Measurements from ENCODE around the gene ACOT9. TPM values are rescaled to one million over a fixed set of nuclear protein-coding genes. Genes with fewer than 3 reads are reported as not detected.

Gene ACOT9
- total RNA-seq, 5 donors from 2014 or later (not counting 1 experiment from before 2014, with no cell fraction given), result 15.0 to 22.1 (median 19.2) TPM

DNA sequence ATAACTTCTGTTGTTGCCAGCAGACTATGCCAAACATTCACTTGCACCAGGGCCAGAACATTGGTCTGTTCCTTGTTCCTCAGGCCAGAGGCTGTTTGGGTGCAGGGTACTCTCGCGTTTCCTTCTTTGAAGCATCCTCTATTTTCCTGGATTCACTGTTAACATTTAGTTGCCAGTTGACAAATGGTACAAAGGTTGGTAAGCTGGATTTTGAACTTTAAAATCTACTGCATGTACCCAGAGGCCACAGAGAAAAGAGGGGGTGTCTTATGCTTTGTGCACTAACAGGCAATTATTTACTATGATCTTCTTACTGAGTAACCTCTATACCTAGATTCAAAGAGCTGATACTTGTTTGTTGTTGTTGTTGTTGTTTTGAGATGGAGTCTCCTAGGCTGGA is 27.1 kb upstream of the ACOT9 start:
- Histone ChIP-seq H3K27me3 (replicated peaks in 1 of 2; ENCODE audit: control insufficient read depth in 2 of 2, extremely low read depth in 1 of 2, insufficient read depth in 2 of 2, low read length in 1 of 2) (no peaks in the 10 kb centered on the region), H3K9me3 (no peaks in the 10 kb centered on the region), H3K4me1 (ENCODE audit: control insufficient read depth in 1 of 2, extremely low read depth in 1 of 2, insufficient read depth in 2 of 2, low read length in 2 of 2) (peaks cover 0 to 15% of the 10 kb centered on the region in 2 experiments), H3K27ac (ENCODE audit: low read length) (no peak overlapping the region), H3K36me3 (ENCODE audit: control insufficient read depth in 2 of 2, extremely low read depth in 1 of 2, insufficient read depth in 1 of 2, low read length in 1 of 2) (no peaks in the 10 kb centered on the region), H3K4me3 (ENCODE audit: control insufficient read depth in 1 of 2, extremely low read depth in 1 of 2, low read length in 1 of 2) (no peak overlapping the region)
- Mint-ChIP-seq H3K27ac (no peak overlapping the region), H3K27me3 (no peaks in the 10 kb centered on the region), H3K4me3 (no peak overlapping the region), H3K36me3 (no peaks in the 10 kb centered on the region), H3K9me3 (no peaks in the 10 kb centered on the region), H3K4me1 (peaks cover 11 to 19% (median 13%) of the 10 kb centered on the region in 3 donors)
- POLR2A ChIA-PET, result interaction anchor here (0.6 kb wide), 2 partner anchors 14 kb away, joined by 3 to 8 read pairs; no protein-coding TSS in a partner anchor
- no peak for ATAC-seq (replicated peaks in 1 of 4)
- WGBS (ENCODE audit: insufficient coverage), result no CpG with 5 or more reads among the region's 2 CpGs
- no peak for DNase-seq
- CTCF ChIA-PET, result no interaction called here

DNA sequence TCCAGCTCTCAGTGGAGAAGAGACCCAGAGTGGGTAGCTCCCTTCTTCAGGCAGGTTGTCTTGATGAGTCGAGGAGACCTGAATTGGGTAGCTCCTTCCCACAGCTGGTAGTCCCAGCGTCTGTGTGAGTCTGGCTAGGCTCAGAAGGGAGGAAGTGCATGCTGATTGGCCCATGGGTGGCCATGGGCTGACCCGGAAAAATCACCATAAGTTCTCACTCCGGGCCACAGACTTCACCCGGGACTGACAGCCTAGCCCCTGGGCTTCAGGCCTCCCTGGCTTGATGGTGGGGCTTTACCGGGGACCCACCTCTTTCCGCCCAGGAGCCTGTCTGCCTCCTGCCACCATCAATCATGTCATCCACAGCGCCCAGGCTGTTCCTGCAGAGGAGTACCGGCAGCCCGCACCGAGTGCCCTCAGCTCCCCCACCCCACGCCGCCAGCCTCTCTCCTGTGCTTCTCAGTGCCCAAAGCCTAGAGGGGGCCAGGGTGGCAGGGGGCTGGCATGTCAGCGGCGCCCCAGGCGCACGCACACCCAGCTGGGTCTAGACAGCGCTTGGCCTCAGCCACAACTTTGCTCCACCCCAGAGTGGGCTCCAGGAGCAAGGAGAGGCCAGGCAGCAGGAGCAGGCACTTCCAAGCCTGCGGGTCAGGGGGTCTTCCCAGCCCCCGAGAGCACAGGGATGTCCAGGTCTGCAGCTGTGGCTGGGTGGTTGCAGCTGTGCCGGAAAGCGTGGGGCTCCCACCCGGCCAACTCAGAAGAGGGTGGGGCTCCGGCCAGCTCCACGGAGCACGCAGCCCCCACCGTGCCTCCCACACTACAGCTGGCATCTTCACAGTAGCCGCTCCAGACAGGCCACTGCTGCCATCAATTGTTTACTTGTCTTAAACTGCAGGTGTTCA is 23.8 kb upstream of the ACOT9 start:
- Mint-ChIP-seq H3K27ac (peak overlapping the region in 1 of 2 donors; percentile 72), H3K27me3 (no peaks in the 10 kb centered on the region), H3K9me3 (no peaks in the 10 kb centered on the region), H3K36me3 (no peaks in the 10 kb centered on the region), H3K4me1 (peaks cover 0 to 3% (median 0%) of the 10 kb centered on the region in 3 donors), H3K4me3 (peak overlapping the region; percentile 42 to 74 (median 56))
- peak; percentile 40 to 67 (median 58) for ATAC-seq (replicated peaks in 1 of 4)
- no peaks in the 10 kb centered on the region for H3K36me3 ChIP-seq (ENCODE audit: control insufficient read depth in 2 of 2, extremely low read depth in 1 of 2, insufficient read depth in 1 of 2, low read length in 1 of 2)
- H3K4me1 ChIP-seq (ENCODE audit: control insufficient read depth in 1 of 2, extremely low read depth in 1 of 2, insufficient read depth in 2 of 2, low read length in 2 of 2), result no peaks in the 10 kb centered on the region
- H3K27ac ChIP-seq (ENCODE audit: low read length), result peak overlapping the region; percentile 47
- no peaks in the 10 kb centered on the region for H3K27me3 ChIP-seq (replicated peaks in 1 of 2; ENCODE audit: control insufficient read depth in 2 of 2, extremely low read depth in 1 of 2, insufficient read depth in 2 of 2, low read length in 1 of 2)
- POLR2A ChIA-PET, result no interaction called here
- H3K4me3 ChIP-seq (ENCODE audit: control insufficient read depth in 1 of 2, extremely low read depth in 1 of 2, low read length in 1 of 2), result peak overlapping the region in 1 of 2 donors; percentile 39
- CTCF ChIA-PET, result interaction anchor here in 1 of 2 donors (0.6 kb wide), 1 partner anchor 163 kb away, joined by 7 read pairs; no protein-coding TSS in a partner anchor
- no peaks in the 10 kb centered on the region for H3K9me3 ChIP-seq
- DNase-seq, result peak in 5 of 35 experiments; percentile 18 to 42 (median 25)
- 56% methylated on average over 11 of the region's 28 CpGs for WGBS (ENCODE audit: insufficient coverage)

DNA sequence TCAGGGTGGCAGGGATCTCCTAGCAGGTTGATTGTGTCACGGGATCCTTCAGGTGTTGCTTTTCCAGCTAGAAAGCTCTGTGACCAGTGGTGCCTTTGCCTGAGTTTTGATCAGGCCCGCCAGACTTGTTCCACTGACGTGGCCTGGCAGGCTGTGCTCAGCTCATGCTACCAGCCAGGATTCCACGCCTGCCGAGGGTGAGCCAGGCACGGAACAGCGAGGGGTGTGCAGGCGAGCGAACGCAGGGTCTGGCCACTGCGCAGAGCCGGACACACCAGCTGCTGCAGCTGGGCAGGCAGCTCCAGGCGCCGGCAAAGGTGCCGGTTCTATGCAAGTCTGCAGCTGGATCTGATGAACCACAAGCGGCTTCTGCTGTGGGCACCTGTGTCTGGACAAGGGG is 22.8 kb upstream of the ACOT9 start:
- Mint-ChIP-seq H3K27ac (no peak overlapping the region), H3K9me3 (no peaks in the 10 kb centered on the region), H3K4me1 (peaks cover 0 to 3% (median 0%) of the 10 kb centered on the region in 3 donors), H3K36me3 (no peaks in the 10 kb centered on the region), H3K27me3 (no peaks in the 10 kb centered on the region), H3K4me3 (no peak overlapping the region)
- Histone ChIP-seq H3K4me3 (ENCODE audit: control insufficient read depth in 1 of 2, extremely low read depth in 1 of 2, low read length in 1 of 2) (no peak overlapping the region), H3K27ac (ENCODE audit: low read length) (no peak overlapping the region), H3K9me3 (no peaks in the 10 kb centered on the region), H3K4me1 (ENCODE audit: control insufficient read depth in 1 of 2, extremely low read depth in 1 of 2, insufficient read depth in 2 of 2, low read length in 2 of 2) (no peaks in the 10 kb centered on the region), H3K36me3 (ENCODE audit: control insufficient read depth in 2 of 2, extremely low read depth in 1 of 2, insufficient read depth in 1 of 2, low read length in 1 of 2) (no peaks in the 10 kb centered on the region), H3K27me3 (replicated peaks in 1 of 2; ENCODE audit: control insufficient read depth in 2 of 2, extremely low read depth in 1 of 2, insufficient read depth in 2 of 2, low read length in 1 of 2) (no peaks in the 10 kb centered on the region)
- ChIA-PET POLR2A (no interaction called here), CTCF (interaction anchor here in 1 of 2 donors (0.7 kb wide), 1 partner anchor 25 kb away, joined by 3 read pairs; no protein-coding TSS in a partner anchor)
- DNase-seq, result no peak
- 97% methylated on average over 13 of the region's 16 CpGs for WGBS (ENCODE audit: insufficient coverage)
- ATAC-seq (replicated peaks in 1 of 4), result no peak

DNA sequence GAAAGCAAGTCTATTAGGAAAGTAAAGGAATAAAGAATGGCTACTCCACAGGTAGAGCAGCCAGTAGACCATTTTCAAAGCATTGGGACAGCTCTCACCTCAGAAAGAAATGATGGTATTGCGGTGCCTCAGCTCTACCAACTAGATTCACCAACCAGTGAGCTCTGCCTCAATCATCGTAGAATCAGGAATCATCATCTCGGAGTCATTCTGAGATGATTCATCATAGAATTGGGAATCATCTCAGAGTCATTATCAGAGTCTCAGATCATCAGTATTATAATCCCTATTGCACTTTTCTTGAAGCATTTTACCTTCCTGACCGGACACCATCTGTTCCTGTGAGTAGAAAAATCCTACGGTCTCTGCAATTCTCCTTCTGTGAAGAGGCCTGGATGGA is 22.4 kb upstream of the ACOT9 start:
- POLR2A ChIA-PET, result no interaction called here
- WGBS (ENCODE audit: insufficient coverage), result 85% methylated on average over 2 of the region's 5 CpGs
- no peak for ATAC-seq (replicated peaks in 1 of 4)

DNA sequence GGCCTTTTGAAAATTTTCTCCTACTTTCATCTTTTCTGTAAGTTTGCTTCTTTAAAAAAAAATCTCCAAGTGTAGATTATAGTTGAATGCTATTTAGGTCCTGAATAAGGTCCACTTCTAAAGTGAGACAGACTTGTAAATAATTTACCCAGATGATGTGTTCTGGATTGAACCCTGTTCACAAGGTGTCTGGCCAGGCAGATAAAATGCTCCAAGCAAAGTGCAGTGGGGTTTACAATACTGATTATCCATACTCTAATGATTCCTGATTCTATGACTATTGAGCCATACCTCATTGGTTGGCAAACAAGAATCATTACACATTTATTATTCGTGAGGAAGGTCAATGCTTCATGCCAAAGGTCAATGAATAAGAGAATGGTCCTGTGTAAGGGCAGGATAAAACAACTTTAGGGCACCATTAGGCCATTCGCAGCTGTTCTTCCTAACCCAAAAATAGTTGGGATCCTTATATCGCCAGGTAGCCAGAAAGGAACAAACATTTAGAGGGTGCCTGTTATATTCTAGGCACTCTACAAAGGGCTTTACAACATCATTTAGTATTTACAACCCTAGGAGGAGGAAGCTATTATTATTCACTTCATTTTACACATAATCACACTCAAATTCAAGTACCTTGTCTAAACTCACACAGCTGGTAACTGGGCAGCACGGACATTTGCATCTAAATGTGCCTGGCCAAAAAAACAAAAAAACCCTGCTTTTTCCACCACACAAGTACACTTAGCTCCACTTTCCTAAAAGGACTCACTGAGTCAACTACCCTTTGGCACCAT is 21.3 kb upstream of the ACOT9 start:
- Mint-ChIP-seq H3K9me3 (no peaks in the 10 kb centered on the region), H3K36me3 (no peaks in the 10 kb centered on the region), H3K27ac (no peak overlapping the region), H3K27me3 (no peaks in the 10 kb centered on the region), H3K4me3 (no peak overlapping the region), H3K4me1 (peaks cover 0 to 3% (median 0%) of the 10 kb centered on the region in 3 donors)
- ChIA-PET POLR2A (interaction anchor here in 1 of 2 donors (0.6 kb wide), 1 partner anchor 408 kb away, joined by 3 read pairs; no protein-coding TSS in a partner anchor), CTCF (no interaction called here)
- no peak for DNase-seq
- Histone ChIP-seq H3K27me3 (replicated peaks in 1 of 2; ENCODE audit: control insufficient read depth in 2 of 2, extremely low read depth in 1 of 2, insufficient read depth in 2 of 2, low read length in 1 of 2) (no peaks in the 10 kb centered on the region), H3K9me3 (no peaks in the 10 kb centered on the region), H3K4me3 (ENCODE audit: control insufficient read depth in 1 of 2, extremely low read depth in 1 of 2, low read length in 1 of 2) (no peak overlapping the region), H3K36me3 (ENCODE audit: control insufficient read depth in 2 of 2, extremely low read depth in 1 of 2, insufficient read depth in 1 of 2, low read length in 1 of 2) (no peaks in the 10 kb centered on the region), H3K4me1 (ENCODE audit: control insufficient read depth in 1 of 2, extremely low read depth in 1 of 2, insufficient read depth in 2 of 2, low read length in 2 of 2) (no peaks in the 10 kb centered on the region), H3K27ac (ENCODE audit: low read length) (no peak overlapping the region)
- ATAC-seq (replicated peaks in 1 of 4), result no peak
- 100% methylated on average over 1 of the region's 4 CpGs for WGBS (ENCODE audit: insufficient coverage)

More for the DNA sequence above, 22.4 kb upstream of the ACOT9 start:
- no peak overlapping the region for H3K4me3 Mint-ChIP-seq
- Histone ChIP-seq H3K4me1 (ENCODE audit: control insufficient read depth in 1 of 2, extremely low read depth in 1 of 2, insufficient read depth in 2 of 2, low read length in 2 of 2) (no peaks in the 10 kb centered on the region), H3K4me3 (ENCODE audit: control insufficient read depth in 1 of 2, extremely low read depth in 1 of 2, low read length in 1 of 2) (no peak overlapping the region), H3K27me3 (replicated peaks in 1 of 2; ENCODE audit: control insufficient read depth in 2 of 2, extremely low read depth in 1 of 2, insufficient read depth in 2 of 2, low read length in 1 of 2) (no peaks in the 10 kb centered on the region), H3K27ac (ENCODE audit: low read length) (no peak overlapping the region), H3K9me3 (no peaks in the 10 kb centered on the region), H3K36me3 (ENCODE audit: control insufficient read depth in 2 of 2, extremely low read depth in 1 of 2, insufficient read depth in 1 of 2, low read length in 1 of 2) (no peaks in the 10 kb centered on the region)
- no peak for DNase-seq
- no peaks in the 10 kb centered on the region for H3K36me3 Mint-ChIP-seq
- H3K4me1 Mint-ChIP-seq, result peaks cover 0 to 3% (median 0%) of the 10 kb centered on the region in 3 donors
- no peak overlapping the region for H3K27ac Mint-ChIP-seq
- H3K9me3 Mint-ChIP-seq, result no peaks in the 10 kb centered on the region
- H3K27me3 Mint-ChIP-seq, result no peaks in the 10 kb centered on the region
- CTCF ChIA-PET, result interaction anchor here in 1 of 2 donors (0.7 kb wide), 1 partner anchor 25 kb away, joined by 3 read pairs; no protein-coding TSS in a partner anchor

DNA sequence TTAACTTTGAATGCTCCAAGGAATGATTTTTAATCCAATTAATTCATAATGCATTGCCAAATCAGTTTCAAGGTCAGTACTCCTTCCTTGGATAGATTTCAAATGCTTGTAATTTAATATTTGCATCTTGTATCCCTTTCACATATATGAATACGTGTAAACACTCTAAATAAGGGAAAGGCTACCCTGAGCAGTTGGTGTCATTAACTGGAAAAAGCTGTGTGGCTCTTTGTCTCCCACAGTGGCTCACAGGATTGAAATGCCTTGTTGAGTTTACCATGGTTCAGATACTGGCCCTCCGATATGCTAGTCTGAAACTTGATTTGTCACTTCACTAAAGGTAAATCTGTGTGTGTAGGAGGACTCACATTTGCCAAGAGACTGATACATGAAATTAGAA is 16.7 kb upstream of the ACOT9 start:
- Mint-ChIP-seq H3K36me3 (no peaks in the 10 kb centered on the region), H3K4me1 (peaks cover 0 to 4% (median 3%) of the 10 kb centered on the region in 3 donors), H3K27ac (no peak overlapping the region), H3K27me3 (peaks cover 0 to 4% of the 10 kb centered on the region in 2 donors), H3K9me3 (no peaks in the 10 kb centered on the region), H3K4me3 (no peak overlapping the region)
- Histone ChIP-seq H3K9me3 (no peaks in the 10 kb centered on the region), H3K4me3 (ENCODE audit: control insufficient read depth in 1 of 2, extremely low read depth in 1 of 2, low read length in 1 of 2) (no peak overlapping the region), H3K4me1 (ENCODE audit: control insufficient read depth in 1 of 2, extremely low read depth in 1 of 2, insufficient read depth in 2 of 2, low read length in 2 of 2) (no peaks in the 10 kb centered on the region), H3K36me3 (ENCODE audit: control insufficient read depth in 2 of 2, extremely low read depth in 1 of 2, insufficient read depth in 1 of 2, low read length in 1 of 2) (no peaks in the 10 kb centered on the region), H3K27ac (ENCODE audit: low read length) (no peak overlapping the region), H3K27me3 (replicated peaks in 1 of 2; ENCODE audit: control insufficient read depth in 2 of 2, extremely low read depth in 1 of 2, insufficient read depth in 2 of 2, low read length in 1 of 2) (no peaks in the 10 kb centered on the region)
- no peak for ATAC-seq (replicated peaks in 1 of 4)
- CTCF ChIA-PET, result no interaction called here
- DNase-seq, result no peak
- no CpG with 5 or more reads among the region's 2 CpGs for WGBS (ENCODE audit: insufficient coverage)
- POLR2A ChIA-PET, result no interaction called here
